ENCODE data around the gene SLC1A2. TPM values are rescaled to one million over a fixed set of nuclear protein-coding genes. Genes with fewer than 3 reads are reported as not detected.

SLC1A2 gene
- total RNA-seq (2.1 and 7.6 TPM in 2 replicates), polyA plus RNA-seq (1.2 and 1.3 TPM in 2 replicates), polyA minus RNA-seq (ENCODE audit: low replicate concordance) (3.7 and 24.9 TPM in 2 replicates)
- polyA plus RNA-seq (2012), result 0.77 and 0.89 TPM in 2 replicates

DNA sequence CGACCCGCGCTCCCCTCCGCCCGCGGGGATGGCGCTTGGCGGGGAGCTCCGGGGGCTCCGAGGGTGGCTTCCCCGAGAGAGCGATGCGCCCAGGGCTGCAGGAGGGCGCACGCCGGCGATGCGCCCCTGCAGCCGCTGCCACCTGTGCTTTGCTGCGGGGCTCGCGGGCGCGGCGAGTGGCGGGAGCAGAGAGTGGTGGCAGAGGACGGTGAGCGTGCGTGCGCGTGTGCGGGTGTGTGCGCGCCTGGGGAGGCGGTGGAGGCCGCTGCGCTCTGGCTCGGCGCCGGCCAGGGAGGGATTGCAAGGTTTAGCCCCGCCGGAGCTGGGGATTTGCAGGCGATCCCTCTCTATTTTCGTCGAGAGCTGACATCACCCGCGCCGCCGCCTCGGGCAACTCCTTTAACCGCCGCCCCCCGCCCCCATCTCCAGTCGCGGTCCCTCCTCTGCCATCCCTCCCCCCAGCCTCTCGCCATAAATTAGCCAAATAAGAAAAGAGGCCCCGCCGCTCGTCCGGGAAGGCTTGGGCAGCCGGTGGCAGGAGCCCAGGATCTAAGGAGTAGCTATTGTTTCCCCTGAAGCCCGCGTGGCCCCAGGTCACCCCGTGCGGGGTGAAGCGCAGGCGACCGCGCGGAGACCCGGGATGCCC, at the start of gene SLC1A2:
SLC1A2 (minus strand) TSS at position 375 of the 646 bp plus-strand sequence. CDS start 592 bp downstream, outside the sequence.
- Histone ChIP-seq H3K4me2 (ENCODE audit: extremely low read depth, insufficient read depth, low read length) (peak within 1 kb of the TSS; percentile 71), H3K27me3 (ENCODE audit: control insufficient read depth, insufficient read depth, low read length) (peaks cover 16% of the 10 kb centered on the region), H3K36me3 (ENCODE audit: control insufficient read depth, insufficient read depth, low read length) (no peaks in the 10 kb centered on the region), H3K9ac (ENCODE audit: insufficient read depth, low read length) (no peak within 1 kb of the TSS), H3K9me3 (ENCODE audit: control insufficient read depth, insufficient read depth, low read depth, low read length) (no peaks in the 10 kb centered on the region), H3K4me1 (ENCODE audit: control insufficient read depth, extremely low read depth, insufficient read depth, low read length) (peaks cover 2% of the 10 kb centered on the region), H2AFZ (ENCODE audit: low read length) (peak within 1 kb of the TSS; percentile 29), H4K20me1 (ENCODE audit: control insufficient read depth, extremely low read depth, insufficient read depth, low read length) (no peaks in the 10 kb centered on the region), H3K4me3 (replicated peaks in 1 of 4; ENCODE audit: control extremely low read depth in 1 of 4, insufficient read depth in 1 of 4, low read depth in 3 of 4, low read length in 4 of 4) (peak within 1 kb of the TSS; percentile 9 to 57 (median 48)), H3K79me2 (ENCODE audit: control insufficient read depth, insufficient read depth, low read length) (no peaks in the 10 kb centered on the region), H3K27ac (ENCODE audit: insufficient read depth, low read length) (no peak within 1 kb of the TSS)
- TF ChIP-seq, protein P1, sequence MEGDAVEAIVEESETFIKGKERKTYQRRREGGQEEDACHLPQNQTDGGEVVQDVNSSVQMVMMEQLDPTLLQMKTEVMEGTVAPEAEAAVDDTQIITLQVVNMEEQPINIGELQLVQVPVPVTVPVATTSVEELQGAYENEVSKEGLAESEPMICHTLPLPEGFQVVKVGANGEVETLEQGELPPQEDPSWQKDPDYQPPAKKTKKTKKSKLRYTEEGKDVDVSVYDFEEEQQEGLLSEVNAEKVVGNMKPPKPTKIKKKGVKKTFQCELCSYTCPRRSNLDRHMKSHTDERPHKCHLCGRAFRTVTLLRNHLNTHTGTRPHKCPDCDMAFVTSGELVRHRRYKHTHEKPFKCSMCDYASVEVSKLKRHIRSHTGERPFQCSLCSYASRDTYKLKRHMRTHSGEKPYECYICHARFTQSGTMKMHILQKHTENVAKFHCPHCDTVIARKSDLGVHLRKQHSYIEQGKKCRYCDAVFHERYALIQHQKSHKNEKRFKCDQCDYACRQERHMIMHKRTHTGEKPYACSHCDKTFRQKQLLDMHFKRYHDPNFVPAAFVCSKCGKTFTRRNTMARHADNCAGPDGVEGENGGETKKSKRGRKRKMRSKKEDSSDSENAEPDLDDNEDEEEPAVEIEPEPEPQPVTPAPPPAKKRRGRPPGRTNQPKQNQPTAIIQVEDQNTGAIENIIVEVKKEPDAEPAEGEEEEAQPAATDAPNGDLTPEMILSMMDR (conservative IDR thresholded peaks at IDR 0.05 in 1 of 2, IDR thresholded peaks at IDR 0.05 in 1 of 2; ENCODE audit: low read depth in 1 of 2, low read length in 2 of 2), result no peak
- no peak for TF ChIP-seq EZH2 (IDR thresholded peaks at IDR 0.05; ENCODE audit: low read length, missing control alignments)
- DNase-seq (ENCODE audit: low read depth in 2 of 2), result peak in 1 of 2 donors; percentile 23

- Histone ChIP-seq H3K36me3 (ENCODE audit: control insufficient read depth, insufficient read depth, low read length) (no peaks in the 10 kb centered on the region), H3K9me3 (ENCODE audit: control insufficient read depth, insufficient read depth, low read depth, low read length) (no peaks in the 10 kb centered on the region), H3K4me1 (ENCODE audit: control insufficient read depth, extremely low read depth, insufficient read depth, low read length) (no peaks in the 10 kb centered on the region), H4K20me1 (ENCODE audit: control insufficient read depth, extremely low read depth, insufficient read depth, low read length) (no peaks in the 10 kb centered on the region), H3K27me3 (ENCODE audit: control insufficient read depth, insufficient read depth, low read length) (no peaks in the 10 kb centered on the region), H3K4me3 (replicated peaks in 1 of 4; ENCODE audit: control extremely low read depth in 1 of 4, insufficient read depth in 1 of 4, low read depth in 3 of 4, low read length in 4 of 4) (no peak overlapping the region), H2AFZ (ENCODE audit: low read length) (no peak overlapping the region), H3K9ac (ENCODE audit: insufficient read depth, low read length) (no peak overlapping the region), H3K4me2 (ENCODE audit: extremely low read depth, insufficient read depth, low read length) (no peak overlapping the region), H3K79me2 (ENCODE audit: control insufficient read depth, insufficient read depth, low read length) (no peaks in the 10 kb centered on the region), H3K27ac (ENCODE audit: insufficient read depth, low read length) (no peak overlapping the region)
- TF ChIP-seq, protein P1 (conservative IDR thresholded peaks at IDR 0.05 in 1 of 2, IDR thresholded peaks at IDR 0.05 in 1 of 2; ENCODE audit: low read depth in 1 of 2, low read length in 2 of 2), result no peak
- TF ChIP-seq EZH2 (IDR thresholded peaks at IDR 0.05; ENCODE audit: low read length, missing control alignments), result no peak
- DNase-seq (ENCODE audit: low read depth in 2 of 2), result no peak
Observed at GRCh38 chr11:35466058-35466457, 46.7 kb upstream of the SLC1A2 start.

- Histone ChIP-seq H3K9me3 (ENCODE audit: control insufficient read depth, insufficient read depth, low read depth, low read length) (no peaks in the 10 kb centered on the region), H4K20me1 (ENCODE audit: control insufficient read depth, extremely low read depth, insufficient read depth, low read length) (no peaks in the 10 kb centered on the region), H3K27me3 (ENCODE audit: control insufficient read depth, insufficient read depth, low read length) (no peaks in the 10 kb centered on the region), H2AFZ (ENCODE audit: low read length) (no peak overlapping the region), H3K79me2 (ENCODE audit: control insufficient read depth, insufficient read depth, low read length) (no peaks in the 10 kb centered on the region), H3K36me3 (ENCODE audit: control insufficient read depth, insufficient read depth, low read length) (no peaks in the 10 kb centered on the region), H3K9ac (ENCODE audit: insufficient read depth, low read length) (no peak overlapping the region), H3K4me3 (replicated peaks in 1 of 4; ENCODE audit: control extremely low read depth in 1 of 4, insufficient read depth in 1 of 4, low read depth in 3 of 4, low read length in 4 of 4) (no peak overlapping the region), H3K27ac (ENCODE audit: insufficient read depth, low read length) (no peak overlapping the region), H3K4me2 (ENCODE audit: extremely low read depth, insufficient read depth, low read length) (no peak overlapping the region), H3K4me1 (ENCODE audit: control insufficient read depth, extremely low read depth, insufficient read depth, low read length) (no peaks in the 10 kb centered on the region)
- peak; percentile 16 to 21 for DNase-seq (ENCODE audit: low read depth in 2 of 2)
- TF ChIP-seq, protein P1 (conservative IDR thresholded peaks at IDR 0.05 in 1 of 2, IDR thresholded peaks at IDR 0.05 in 1 of 2; ENCODE audit: low read depth in 1 of 2, low read length in 2 of 2), result peak in 1 of 2 donors; percentile 31
- TF ChIP-seq EZH2 (IDR thresholded peaks at IDR 0.05; ENCODE audit: low read length, missing control alignments), result no peak
Observed at GRCh38 chr11:35464308-35464707, 45.0 kb upstream of the SLC1A2 start.
